GM23338 (cell line): ENCODE data around the gene CUL7. TPM values are rescaled to one million over a fixed set of nuclear protein-coding genes. Genes with fewer than 3 reads are reported as not detected.
A peak's percentile ranks its signal among the peaks of the same experiment; 100 is the strongest.

Experiments
- ATAC-seq: fragments of 200-7000 bp; cut with Tn5 transposase; 3 replicates; pipeline ENCODE4 v1.9.1; 2020
- DNase-seq: peaks from one replicate; pipeline ENCODE4 v3.0.0-alpha.2; 2015; ENCODE audit warnings: low spot score
- H2AFZ ChIP-seq: fragments of 200-600 bp; sonication (generic); 2 replicates; pipeline ENCODE4 v1.8.0; 2016; ENCODE audit warnings: antibody characterized with exemption, mild to moderate bottlenecking, moderate library complexity
- H3F3A ChIP-seq: fragments of 200-600 bp; sonication (generic); replicated peaks from 2 replicates; pipeline ENCODE4 v1.8.0; 2017; ENCODE audit warnings: antibody characterized with exemption, mixed run types, low read depth
- H3K27ac ChIP-seq: fragments of 200-600 bp; sonication (generic); 2 replicates; pipeline ENCODE4 v1.6.1; 2016; ENCODE audit warnings: low read depth
- H3K27me3 ChIP-seq: fragments of 200-600 bp; sonication (generic); 2 replicates; pipeline ENCODE4 v1.8.0; 2016; ENCODE audit warnings: mild to moderate bottlenecking, mixed run types, moderate library complexity; ENCODE audit not compliant: insufficient read depth
- H3K36me3 ChIP-seq: fragments of 200-600 bp; sonication (generic); 2 replicates; pipeline ENCODE4 v1.8.0; 2016; ENCODE audit warnings: mild to moderate bottlenecking; ENCODE audit not compliant: insufficient read depth
- H3K4me1 ChIP-seq: fragments of 200-600 bp; sonication (generic); 2 replicates; pipeline ENCODE4 v1.8.0; 2016; ENCODE audit warnings: mild to moderate bottlenecking, moderate library complexity; ENCODE audit not compliant: insufficient read depth
- H3K4me2 ChIP-seq: fragments of 200-600 bp; sonication (generic); 2 replicates; pipeline ENCODE4 v1.7.1; 2017; ENCODE audit warnings: mixed run types
- H3K4me3 ChIP-seq: fragments of 200-600 bp; sonication (generic); 2 replicates; pipeline ENCODE4 v1.6.1; 2016; ENCODE audit warnings: mixed run types
- H3K79me2 ChIP-seq: fragments of 200-600 bp; sonication (generic); replicated peaks from 2 replicates; pipeline ENCODE4 v1.8.0; 2017; ENCODE audit warnings: mild to moderate bottlenecking; ENCODE audit not compliant: insufficient read depth
- H3K9me2 ChIP-seq: fragments of 200-600 bp; sonication (generic); 2 replicates; pipeline ENCODE4 v1.8.0; 2017; ENCODE audit not compliant: insufficient read depth
- H4K20me1 ChIP-seq: fragments of 200-600 bp; sonication (generic); replicated peaks from 2 replicates; pipeline ENCODE4 v1.8.0; 2017; ENCODE audit warnings: mild to moderate bottlenecking; ENCODE audit not compliant: insufficient read depth
- H3K27ac Mint-ChIP-seq: 2 replicates; pipeline ENCODE4 v1.8.0; 2020; ENCODE audit warnings: inconsistent platforms, mild to moderate bottlenecking, moderate library complexity, mixed read lengths
- H3K27me3 Mint-ChIP-seq: 3 replicates; pipeline ENCODE4 v1.8.0; 2022; ENCODE audit warnings: low read depth, mild to moderate bottlenecking, moderate library complexity, mixed read lengths, inconsistent platforms; ENCODE audit not compliant: insufficient read depth, poor library complexity
- H3K36me3 Mint-ChIP-seq: 3 replicates; pipeline ENCODE4 v1.8.0; 2021; ENCODE audit warnings: low read depth, mild to moderate bottlenecking, inconsistent platforms, moderate library complexity, mixed read lengths
- H3K4me1 Mint-ChIP-seq: 3 replicates; pipeline ENCODE4 v1.8.0; 2020; ENCODE audit warnings: mild to moderate bottlenecking, inconsistent platforms, mixed read lengths
- H3K4me3 Mint-ChIP-seq: 3 replicates; pipeline ENCODE4 v1.8.0; 2021; ENCODE audit warnings: moderate library complexity, mild to moderate bottlenecking, inconsistent platforms, mixed read lengths
- H3K9me3 Mint-ChIP-seq: 3 replicates; pipeline ENCODE4 v1.8.0; 2020; ENCODE audit warnings: moderate library complexity, mild to moderate bottlenecking, inconsistent platforms, mixed read lengths
- CREB1 ChIP-seq: fragments of 250-450 bp; sonication (Bioruptor Pico); IDR thresholded peaks from 2 replicates; pipeline ENCODE4 v1.5.0; 2020; ENCODE audit warnings: low read depth, mild to moderate bottlenecking, moderate library complexity
- CTCF ChIP-seq, 2 experiments: fragments of 200-600 bp in 1 of 2; sonication (generic) in 1 of 2; conservative IDR thresholded peaks; 2 replicates each; pipeline versions ENCODE4 v1.5.1 to v1.6.1; 2016 to 2017; ENCODE audit warnings: antibody characterized with exemption in 2 of 2, low read depth in 2 of 2, mild to moderate bottlenecking in 2 of 2, moderate library complexity in 1 of 2
- ETS1 ChIP-seq: IDR thresholded peaks from 2 replicates; pipeline ENCODE4 v1.6.1; 2016; ENCODE audit warnings: antibody characterized with exemption
- EZH2 ChIP-seq: fragments of 200-600 bp; sonication (generic); IDR thresholded peaks from one replicate; pipeline ENCODE4 v1.8.0; 2017; ENCODE audit warnings: antibody characterized with exemption, mild to moderate bottlenecking, low read depth; ENCODE audit not compliant: unreplicated experiment
- EZH2phosphoT487 ChIP-seq: fragments of 200-600 bp; sonication (generic); IDR thresholded peaks from one replicate; pipeline ENCODE4 v1.8.1; 2018; ENCODE audit warnings: antibody characterized with exemption; ENCODE audit not compliant: unreplicated experiment
- JUNB ChIP-seq: IDR thresholded peaks from one replicate; pipeline ENCODE4 v1.6.1; 2016; ENCODE audit warnings: antibody characterized with exemption; ENCODE audit not compliant: unreplicated experiment
- NANOG ChIP-seq: IDR thresholded peaks from 2 replicates; pipeline ENCODE4 v1.6.1; 2016; ENCODE audit warnings: antibody characterized with exemption, borderline replicate concordance
- POLR2AphosphoS5 ChIP-seq: IDR thresholded peaks from 2 replicates; pipeline ENCODE4 v1.6.1; 2016; ENCODE audit warnings: antibody characterized with exemption, low read depth
- REST ChIP-seq: IDR thresholded peaks from one replicate; pipeline ENCODE4 v1.6.1; 2018; ENCODE audit warnings: antibody characterized with exemption; ENCODE audit not compliant: unreplicated experiment
- STAT1 ChIP-seq: IDR thresholded peaks from one replicate; pipeline ENCODE4 v1.6.1; 2016; ENCODE audit warnings: antibody characterized with exemption; ENCODE audit not compliant: unreplicated experiment
- ZNF114 ChIP-seq: fragments of 250-450 bp; sonication (Bioruptor Pico); IDR thresholded peaks from 2 replicates; pipeline ENCODE4 v1.5.0; 2020; ENCODE audit warnings: mild to moderate bottlenecking, moderate library complexity
- ZNF331 ChIP-seq: fragments of 250-450 bp; sonication (Bioruptor Pico); IDR thresholded peaks from 2 replicates; pipeline ENCODE4 v1.5.0; 2020; ENCODE audit warnings: low read depth, mild to moderate bottlenecking, moderate library complexity
- ZNF462 ChIP-seq: fragments of 250-450 bp; sonication (Bioruptor Pico); IDR thresholded peaks from 2 replicates; pipeline ENCODE4 v1.5.0; 2020; ENCODE audit warnings: mild to moderate bottlenecking, moderate library complexity
- polyA plus RNA-seq: library from polyadenylated mRNA; unstranded; fragments of >200 nt; fragmentation: Nextera tagmentation; extraction: Ambion mirVana; gene quantifications from 2 replicates; pipeline ENCODE4 v1.2.1, GENCODE V29; 2016
- total RNA-seq: library from RNA; depleted of rRNA; stranded (reverse); fragments of >200 nt; shearing (Covaris generic); gene quantifications from 2 replicates; pipeline ENCODE4 v1.2.3, GENCODE V29; 2014

CUL7 gene
- total and polyA plus RNA-seq, 2 experiments from 2014 or later: 3.4 to 13.2 TPM

- TF ChIP-seq ETS1 (no peak), EZH2phosphoT487 (no peak), ZNF331 (CRISPR knock-in tag) (no peak), ZNF114 (no peak), EZH2 (no peak)
Measured at GRCh38 chr6:43081043-43081442, 27.4 kb upstream of the CUL7 start (continued).

- no peaks in the 10 kb centered on the region; the same call in 2 of the 3 replicates for H3K9me3 Mint-ChIP-seq
- Histone ChIP-seq H3K36me3 (no peaks in the 10 kb centered on the region; the same call in 1 of the 2 replicates), H3K27ac (no peak overlapping the region), H3K4me1 (peaks cover 44% of the 10 kb centered on the region), H3K4me2 (peak overlapping the region; percentile 90), H3K9me2 (no peaks in the 10 kb centered on the region), H3F3A (0 out of 2 replicates have a peak, but pooled peaks cover 3% of the 10 kb centered on the region), H2AFZ (no peak overlapping the region), H3K27me3 (no peaks in the 10 kb centered on the region), H3K79me2 (peaks cover 74% of the 10 kb centered on the region), H4K20me1 (peaks cover 50% of the 10 kb centered on the region), H3K4me3 (peak overlapping the region; percentile 98; the same call in 1 of the 2 replicates)
- no peak for DNase-seq
- peaks cover 7% of the 10 kb centered on the region; the same call in 2 of the 3 replicates for H3K36me3 Mint-ChIP-seq
- H3K4me3 Mint-ChIP-seq: no peak overlapping the region; the same call in 2 of the 3 replicates
- ATAC-seq: no peak
- H3K4me1 Mint-ChIP-seq: peaks cover 44% of the 10 kb centered on the region
- no peak overlapping the region for H3K27ac Mint-ChIP-seq
- peaks cover 15% of the 10 kb centered on the region for H3K27me3 Mint-ChIP-seq
- TF ChIP-seq POLR2AphosphoS5 (no peak), STAT1 (no peak), ZNF114 (no peak), JUNB (no peak), EZH2phosphoT487 (no peak), REST (no peak), ZNF462 (no peak), NANOG (no peak), CTCF (conservative IDR thresholded peaks at IDR 0.05; ENCODE audit: low read depth in 2 of 2) (no peak), CREB1 (no peak), EZH2 (no peak), ZNF331 (CRISPR knock-in tag) (no peak)
Measured at GRCh38 chr6:43078691-43079090, 25.0 kb upstream of the CUL7 start.
